GM10266 (cell line): ENCODE results near the gene LMOD3.

Source experiments
- DNase-seq: peaks from one replicate; pipeline ENCODE4 v3.0.0; 2012; ENCODE audit errors: extremely low spot score
- TF ChIP-seq, protein P1 (sequence below): IDR thresholded peaks from 2 replicates; pipeline ENCODE4 v1.5.1; 2012; ENCODE audit warnings: mild to moderate bottlenecking, low read depth; ENCODE audit not compliant: control insufficient read depth, insufficient read depth; ENCODE audit errors: missing control alignments

Gene LMOD3

GRCh38 chr3:69142090-69142489, 19.7 kb upstream of the LMOD3 start:
- no peak for DNase-seq
- TF ChIP-seq, protein P1, sequence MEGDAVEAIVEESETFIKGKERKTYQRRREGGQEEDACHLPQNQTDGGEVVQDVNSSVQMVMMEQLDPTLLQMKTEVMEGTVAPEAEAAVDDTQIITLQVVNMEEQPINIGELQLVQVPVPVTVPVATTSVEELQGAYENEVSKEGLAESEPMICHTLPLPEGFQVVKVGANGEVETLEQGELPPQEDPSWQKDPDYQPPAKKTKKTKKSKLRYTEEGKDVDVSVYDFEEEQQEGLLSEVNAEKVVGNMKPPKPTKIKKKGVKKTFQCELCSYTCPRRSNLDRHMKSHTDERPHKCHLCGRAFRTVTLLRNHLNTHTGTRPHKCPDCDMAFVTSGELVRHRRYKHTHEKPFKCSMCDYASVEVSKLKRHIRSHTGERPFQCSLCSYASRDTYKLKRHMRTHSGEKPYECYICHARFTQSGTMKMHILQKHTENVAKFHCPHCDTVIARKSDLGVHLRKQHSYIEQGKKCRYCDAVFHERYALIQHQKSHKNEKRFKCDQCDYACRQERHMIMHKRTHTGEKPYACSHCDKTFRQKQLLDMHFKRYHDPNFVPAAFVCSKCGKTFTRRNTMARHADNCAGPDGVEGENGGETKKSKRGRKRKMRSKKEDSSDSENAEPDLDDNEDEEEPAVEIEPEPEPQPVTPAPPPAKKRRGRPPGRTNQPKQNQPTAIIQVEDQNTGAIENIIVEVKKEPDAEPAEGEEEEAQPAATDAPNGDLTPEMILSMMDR: no peak

DNA sequence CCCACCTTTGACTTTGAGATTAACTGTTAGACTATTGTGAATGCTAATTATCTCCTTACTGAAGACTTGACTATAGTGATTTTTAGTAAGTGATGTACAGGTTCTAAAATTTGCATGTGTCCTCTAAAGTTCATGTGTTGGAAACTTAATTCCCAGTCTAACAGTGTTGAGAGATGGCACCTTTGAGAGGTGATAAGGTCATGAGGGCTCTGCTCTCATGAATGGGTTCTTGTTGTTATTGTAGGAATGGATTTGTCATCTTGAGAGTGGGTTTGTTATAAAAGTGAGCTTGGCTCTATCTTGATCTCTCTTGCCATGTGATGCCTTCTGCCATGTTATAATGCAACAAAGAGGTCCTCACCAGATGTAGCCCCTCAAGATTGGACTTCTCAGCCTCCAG, 18.9 kb upstream of the LMOD3 start:
- TF ChIP-seq, protein P1: no peak
- DNase-seq: no peak

GRCh38 chr3:69137412-69137811, 15.0 kb upstream of the LMOD3 start:
- TF ChIP-seq, protein P1: no peak
- DNase-seq: no peak

DNA sequence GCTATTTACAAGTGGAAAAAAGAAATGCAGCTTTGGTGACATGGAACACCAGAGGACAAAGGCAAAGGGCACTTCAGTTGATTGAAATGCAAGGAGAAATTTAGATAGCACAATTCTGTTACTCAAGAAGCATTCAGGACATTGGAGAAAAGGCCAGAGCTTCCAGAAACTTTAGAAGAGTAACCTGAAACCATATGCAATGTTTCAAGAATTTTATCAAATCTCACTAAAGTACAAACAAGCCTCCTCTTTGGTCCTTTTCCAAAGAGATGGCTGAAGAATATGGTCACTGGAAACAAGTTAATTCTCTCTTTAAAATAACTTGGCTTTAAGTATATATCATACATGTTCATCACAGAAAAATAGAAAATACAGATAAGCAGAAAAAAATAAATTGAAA, 14.6 kb upstream of the LMOD3 start:
- TF ChIP-seq, protein P1: no peak
- DNase-seq: no peak

DNA sequence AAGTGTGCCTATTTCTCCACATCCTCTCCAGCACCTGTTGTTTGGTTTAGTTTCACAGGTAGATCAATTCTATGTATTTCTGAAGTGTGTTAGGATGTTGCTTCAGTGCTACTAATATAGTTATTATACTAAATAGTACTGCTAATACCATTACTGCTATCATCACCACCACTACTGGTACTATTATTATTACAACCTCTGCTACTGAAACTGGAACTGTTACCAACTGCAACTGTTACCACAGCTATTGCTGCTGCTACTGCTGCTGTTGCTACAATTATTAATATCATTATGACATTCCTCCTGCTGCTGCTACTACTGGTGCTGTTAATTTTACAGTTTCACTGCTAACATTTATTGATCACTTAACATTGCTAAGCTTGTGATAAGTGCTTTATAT, 8.3 kb upstream of the LMOD3 start:
- TF ChIP-seq, protein P1: no peak
- DNase-seq: peak; percentile 13

DNA sequence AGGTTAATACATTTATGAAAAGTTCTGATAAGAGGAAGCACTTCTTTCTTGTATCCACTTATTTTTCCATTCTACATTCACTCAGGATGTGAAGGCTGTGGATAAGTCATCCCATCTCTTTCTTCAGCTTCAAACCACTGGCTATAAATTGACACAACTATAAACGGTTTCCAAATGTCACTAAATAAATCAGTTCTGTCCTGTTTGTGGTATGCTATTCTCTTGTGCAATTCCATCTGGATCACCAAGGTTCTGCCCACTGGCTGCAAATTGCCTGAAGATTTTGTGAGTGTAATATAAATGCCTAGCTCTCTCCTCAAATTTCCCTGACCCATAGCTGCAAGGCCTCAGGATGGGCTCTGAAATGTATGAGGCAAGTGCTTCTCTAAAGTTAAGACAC, 7.1 kb upstream of the LMOD3 start:
- TF ChIP-seq, protein P1: no peak

GRCh38 chr3:69128509-69128908, 6.1 kb upstream of the LMOD3 start:
- TF ChIP-seq, protein P1: no peak
- DNase-seq: no peak

More for the DNA sequence above, 7.1 kb upstream of the LMOD3 start:
- DNase-seq: no peak
